ENCODE measurements around the gene ADAMTSL1.

The ADAMTSL1 gene

DNA sequence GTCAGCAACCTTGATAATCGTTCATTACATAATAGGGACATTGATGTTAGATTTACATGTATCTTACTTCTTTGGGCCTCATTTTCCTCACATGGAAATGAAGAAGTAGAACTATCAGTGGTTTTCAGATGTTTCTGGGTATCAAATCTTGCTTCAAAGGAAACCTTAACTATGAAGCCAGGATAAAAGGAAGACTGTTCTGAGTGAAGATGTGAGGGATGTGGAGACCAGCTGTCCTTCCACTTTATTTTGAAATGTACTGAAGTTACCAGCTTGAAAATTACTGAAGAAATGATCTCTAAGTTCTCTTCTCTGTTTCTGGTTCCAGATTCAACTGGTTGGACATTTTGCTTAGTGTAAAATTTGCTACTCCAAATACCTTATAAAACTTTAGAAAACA is 186.0 kb downstream of the ADAMTSL1 start:
- no peak for DNase-seq

DNA sequence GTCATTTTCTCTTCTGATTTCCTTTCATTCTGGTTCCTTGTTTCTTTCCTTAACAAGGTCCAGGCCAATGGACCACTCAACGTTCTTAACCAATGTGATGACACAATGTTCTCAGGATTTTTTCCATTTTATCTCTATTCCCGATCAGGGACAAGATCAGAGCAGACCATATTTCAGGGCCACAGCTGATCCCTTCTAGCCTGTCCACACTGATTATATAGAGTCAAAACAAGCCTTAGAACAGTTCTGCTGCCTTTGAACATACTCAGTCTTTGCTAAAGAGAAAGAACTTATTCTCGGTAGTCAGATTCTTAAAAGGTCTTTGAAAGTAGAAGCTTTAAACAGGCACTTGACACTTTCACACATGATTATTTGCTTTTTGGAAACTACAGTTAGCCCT is 188.4 kb downstream of the ADAMTSL1 start:
- no peak for DNase-seq

DNA sequence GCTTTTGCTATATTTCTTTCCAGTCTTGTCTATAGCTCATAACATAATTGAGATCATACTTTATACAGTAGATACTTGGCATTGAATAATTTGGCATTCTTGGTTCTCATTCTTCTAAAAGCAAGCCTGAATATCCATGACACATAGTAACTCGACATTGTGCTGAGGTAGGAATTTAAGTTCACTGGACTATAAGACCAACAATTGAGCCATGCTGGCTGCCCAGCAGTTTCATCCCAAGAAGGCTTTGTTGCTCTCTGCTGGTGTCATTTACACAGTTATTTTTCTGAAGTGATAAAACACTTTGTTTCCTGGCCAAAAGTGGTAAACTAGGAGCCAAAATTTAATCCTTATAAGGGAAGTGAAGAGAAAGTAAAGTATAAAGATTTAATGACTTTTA is 192.0 kb downstream of the ADAMTSL1 start:
- no peak for DNase-seq

DNA sequence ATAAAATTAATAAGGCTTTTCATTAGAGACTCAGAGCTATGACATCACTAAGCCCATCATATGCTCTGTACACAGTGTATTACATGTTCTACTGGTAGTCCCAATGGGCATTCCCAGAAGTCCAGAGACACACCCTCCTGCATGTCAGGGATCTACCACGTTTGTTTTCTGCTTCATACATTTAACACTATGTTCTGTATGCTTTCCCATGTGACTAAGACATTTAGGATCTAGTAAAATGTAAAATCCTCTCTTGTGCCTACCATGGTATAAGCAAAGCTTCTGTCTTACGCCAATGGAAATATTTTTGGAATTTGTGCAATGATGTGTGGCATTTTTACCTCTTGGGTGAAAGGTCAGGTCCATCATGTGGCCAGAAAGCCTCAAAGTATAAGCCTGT is 192.4 kb downstream of the ADAMTSL1 start:
- no peak for DNase-seq

DNA sequence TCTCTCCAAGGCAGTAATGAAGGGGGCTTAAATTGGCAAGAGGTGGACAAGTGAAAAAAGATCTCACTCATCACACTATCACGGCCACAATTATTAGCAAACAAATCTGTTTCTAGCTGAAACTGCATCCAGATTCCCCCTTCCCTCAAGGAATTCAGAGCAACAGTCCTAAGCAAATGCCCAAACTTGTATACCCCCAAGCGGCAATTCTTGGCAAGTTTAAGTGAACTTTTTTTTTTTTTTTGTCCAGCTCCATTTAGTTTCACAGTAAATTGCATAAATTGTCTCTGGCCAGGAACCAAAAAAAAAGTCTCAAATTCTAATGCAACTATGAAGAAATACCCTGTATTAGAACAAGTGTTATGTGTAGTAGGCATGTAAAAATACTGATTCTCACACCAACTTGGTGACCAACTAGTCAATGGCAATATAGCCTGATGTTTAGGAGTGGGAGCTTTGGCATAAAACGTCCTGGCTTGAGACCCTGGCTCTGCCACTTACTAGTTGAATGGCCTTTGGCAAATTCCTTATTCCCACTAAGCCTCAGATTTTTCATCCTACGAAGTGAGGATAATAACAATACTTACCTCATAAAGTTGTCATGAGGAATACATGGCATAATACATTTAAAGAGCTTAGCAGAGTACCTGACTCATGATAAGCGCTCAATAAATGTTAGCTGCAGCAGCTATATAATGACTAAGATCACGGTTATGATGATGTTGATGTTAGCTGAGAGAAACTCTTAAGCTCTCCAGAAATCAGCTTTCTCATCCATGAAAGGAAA is 193.2 kb downstream of the ADAMTSL1 start:
- DNase-seq, result no peak

DNA sequence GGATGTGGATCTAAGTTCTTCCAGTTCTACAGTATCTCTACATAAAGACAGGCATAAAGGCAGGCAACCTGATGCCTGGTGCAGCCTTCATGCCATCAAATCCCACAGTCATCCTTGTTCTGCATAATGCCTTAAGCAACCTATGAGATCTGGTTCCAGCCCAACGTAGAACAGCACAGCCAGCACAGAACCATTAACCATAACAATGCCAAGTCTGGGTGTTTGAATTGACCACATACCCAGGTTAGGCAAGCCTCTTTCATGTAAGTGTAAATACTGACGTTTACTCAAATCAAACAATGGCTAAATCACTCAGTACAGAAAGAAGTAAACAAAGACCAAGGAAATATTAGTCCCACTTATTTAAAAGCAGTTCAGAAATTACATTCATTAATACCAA is 195.0 kb downstream of the ADAMTSL1 start:
- DNase-seq, result no peak

DNA sequence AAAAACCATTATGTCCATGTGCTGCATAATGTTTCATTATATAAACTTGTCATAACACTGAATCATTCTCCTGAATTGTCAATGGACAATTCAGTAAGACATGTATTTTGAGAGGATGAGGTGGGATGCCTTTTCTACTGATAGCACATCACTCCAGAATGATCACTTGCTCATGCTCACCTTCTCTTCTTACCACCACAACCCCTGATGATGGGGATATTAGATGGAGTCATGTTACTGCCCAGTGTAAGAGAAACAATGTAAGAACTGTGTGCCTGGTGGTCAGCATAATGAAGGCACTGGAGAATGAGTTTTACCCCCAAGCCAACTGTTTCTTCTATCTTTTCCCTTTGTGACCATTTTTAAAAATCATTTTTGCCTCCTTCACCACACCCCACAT is 198.8 kb downstream of the ADAMTSL1 start:
- no peak for DNase-seq

DNA sequence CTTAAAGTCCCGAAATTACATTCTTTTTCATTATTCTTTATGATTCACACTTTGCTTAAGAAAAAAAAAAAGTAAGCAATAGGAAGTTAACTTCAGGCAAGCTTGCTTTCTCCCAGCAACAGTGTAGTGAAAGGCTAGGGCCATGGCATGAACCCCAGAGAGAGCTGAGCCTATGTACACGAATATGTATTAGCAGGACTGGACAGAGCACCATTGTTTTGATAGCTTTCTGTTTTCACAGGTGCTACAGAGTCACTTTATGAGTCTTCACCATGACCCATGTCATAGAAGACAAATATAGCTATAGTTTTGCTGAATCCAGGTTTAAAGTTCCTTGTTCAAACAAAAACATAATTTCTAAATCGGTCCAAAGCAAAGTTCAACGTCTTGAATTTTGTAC is 199.2 kb downstream of the ADAMTSL1 start:
- no peak for DNase-seq

DNA sequence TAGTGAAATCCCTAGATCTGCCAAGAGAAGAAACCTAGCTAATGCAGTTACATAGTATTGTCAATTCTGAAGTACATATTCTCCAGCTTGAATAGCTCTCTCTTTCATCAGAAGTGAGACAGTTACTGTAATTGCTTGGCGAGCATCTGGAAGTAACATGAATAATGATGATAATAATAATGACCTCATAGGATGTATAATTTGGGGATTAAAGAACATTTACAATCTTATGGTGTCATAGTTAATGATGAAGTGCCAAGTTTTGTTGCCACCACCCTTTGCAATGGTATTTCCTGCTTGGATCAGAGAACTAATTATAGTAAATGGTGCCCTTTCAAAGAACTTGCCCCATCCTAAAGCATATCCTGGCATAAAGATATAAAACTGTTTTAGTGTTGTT is 201.4 kb downstream of the ADAMTSL1 start:
- no peak for DNase-seq

DNA sequence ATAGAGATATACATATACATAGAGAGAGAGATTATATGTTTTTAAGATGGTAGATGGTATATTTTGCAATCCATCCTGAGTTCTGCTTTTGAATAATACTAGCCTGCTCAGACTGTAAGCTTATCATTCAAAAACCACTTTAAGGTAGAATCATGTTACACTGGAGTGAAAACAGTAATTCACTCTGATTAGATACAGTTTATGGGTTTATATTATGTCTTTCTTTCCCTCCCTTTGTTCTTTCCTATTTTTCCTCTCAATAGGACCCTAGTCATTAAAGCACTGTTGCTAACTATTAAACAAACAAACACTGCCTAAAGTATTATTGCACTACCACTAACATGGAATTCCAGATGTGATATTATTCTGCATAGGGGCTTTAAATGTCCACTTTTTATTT is 202.0 kb downstream of the ADAMTSL1 start:
- no peak for DNase-seq

DNA sequence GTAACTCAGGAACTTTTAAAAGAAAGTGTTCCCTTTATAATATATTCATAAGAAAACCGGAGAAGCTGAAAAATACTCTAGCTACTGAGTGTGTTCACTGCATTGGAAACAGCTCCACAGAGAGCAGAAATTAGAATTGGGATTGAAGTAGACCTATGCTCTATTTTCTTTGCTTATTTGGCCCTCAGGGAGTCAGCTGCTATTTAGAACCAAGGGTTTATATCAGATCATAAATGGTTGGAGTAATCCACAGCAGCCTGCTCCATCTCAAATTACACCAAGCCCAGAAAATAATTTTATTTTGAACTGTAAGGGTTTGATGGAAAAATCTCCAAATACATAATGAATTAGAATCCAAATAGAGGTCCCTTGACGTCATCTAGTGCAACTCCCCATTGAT is 202.6 kb downstream of the ADAMTSL1 start:
- DNase-seq, result no peak

DNA sequence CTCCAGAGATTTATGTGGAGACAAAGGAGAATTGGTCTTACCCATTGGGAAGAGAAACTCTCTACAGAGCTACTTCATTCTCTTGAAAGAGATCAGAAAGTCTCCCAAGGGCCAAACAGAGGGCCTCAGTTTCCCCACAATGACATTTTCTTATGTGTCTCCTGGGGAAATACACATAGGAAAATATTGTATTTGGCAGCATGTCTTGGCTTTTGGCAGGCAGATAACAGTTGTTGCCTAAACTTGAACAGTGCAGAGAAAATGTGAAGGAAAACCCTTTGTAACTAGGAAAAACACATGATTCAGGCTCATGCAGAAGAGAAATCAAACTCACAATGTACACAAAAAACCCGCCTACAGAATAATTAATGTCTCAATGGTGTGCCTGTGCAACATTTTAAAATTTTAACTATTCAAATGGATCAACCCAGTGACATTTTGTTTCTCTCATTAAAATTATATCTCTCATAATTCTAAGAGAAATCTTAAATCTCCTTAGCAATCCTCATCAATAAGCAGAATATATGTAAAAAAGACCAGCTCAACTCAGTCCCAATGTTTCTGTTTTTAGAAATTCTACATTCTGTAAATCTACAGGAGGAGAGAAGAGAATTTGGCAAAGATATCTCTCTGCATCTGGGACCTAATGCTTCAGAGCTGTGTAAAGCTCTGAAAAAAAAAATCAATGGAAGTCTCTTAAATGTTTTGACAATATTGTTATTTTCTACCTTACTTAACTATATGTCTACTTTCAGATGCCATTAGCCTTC is 205.1 kb downstream of the ADAMTSL1 start:
- no peak for DNase-seq

DNA sequence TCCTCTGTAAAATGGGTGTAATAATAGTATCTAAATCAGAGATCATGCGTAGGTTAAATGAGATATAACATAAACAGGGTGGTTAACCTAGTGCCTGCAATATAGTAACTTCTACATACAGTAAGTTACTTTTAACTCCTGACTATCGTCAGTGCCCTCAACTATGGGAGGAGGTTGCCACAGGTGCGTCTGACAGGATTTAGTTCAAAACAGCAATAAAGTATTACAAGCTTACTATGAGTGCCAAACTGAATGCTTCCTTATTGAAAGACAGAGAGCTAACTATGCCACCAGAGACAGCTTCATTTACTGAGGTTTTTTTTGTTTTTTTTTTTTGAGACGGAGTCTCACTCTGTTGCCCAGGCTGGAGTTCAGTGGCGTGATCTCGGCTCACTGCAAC is 209.0 kb downstream of the ADAMTSL1 start:
- DNase-seq, result no peak

DNA sequence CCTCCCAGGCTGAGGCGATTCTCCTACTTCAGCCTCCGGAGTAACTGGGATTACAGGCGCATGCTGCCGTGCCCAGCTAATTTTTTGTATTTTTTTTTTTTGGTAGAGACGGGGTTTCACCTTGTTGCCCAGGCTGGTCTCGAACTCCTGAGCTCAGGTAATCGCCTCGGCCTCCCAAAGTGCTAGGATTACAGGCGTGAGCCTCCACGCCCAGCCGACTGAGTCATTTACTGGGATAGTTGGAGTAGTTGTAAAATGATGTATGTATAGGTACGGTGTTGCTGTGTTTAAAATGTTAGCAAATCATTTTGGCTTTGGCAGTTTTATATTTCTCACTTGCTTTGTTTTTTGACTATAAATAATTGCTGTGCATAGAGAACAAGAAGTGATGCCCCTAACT is 209.4 kb downstream of the ADAMTSL1 start:
- DNase-seq, result no peak

DNA sequence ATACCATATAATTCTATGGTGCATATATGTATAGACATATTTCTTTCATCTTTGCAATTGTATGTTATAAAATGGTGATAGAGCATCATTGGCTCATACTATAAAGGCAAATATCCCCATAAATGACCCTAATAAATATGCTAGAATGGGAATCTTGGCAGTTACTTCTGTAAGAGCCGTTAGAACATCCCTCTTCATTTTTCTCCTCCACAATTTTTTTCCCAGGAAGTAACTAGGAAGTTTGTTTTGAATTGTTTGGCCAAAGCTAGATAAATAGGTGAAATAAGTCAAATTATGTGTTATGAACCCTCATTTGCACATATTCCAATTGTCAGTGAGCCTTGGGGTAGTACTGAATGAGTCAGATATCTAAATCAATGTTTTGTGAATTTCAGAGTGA is 209.9 kb downstream of the ADAMTSL1 start:
- DNase-seq, result no peak

DNA sequence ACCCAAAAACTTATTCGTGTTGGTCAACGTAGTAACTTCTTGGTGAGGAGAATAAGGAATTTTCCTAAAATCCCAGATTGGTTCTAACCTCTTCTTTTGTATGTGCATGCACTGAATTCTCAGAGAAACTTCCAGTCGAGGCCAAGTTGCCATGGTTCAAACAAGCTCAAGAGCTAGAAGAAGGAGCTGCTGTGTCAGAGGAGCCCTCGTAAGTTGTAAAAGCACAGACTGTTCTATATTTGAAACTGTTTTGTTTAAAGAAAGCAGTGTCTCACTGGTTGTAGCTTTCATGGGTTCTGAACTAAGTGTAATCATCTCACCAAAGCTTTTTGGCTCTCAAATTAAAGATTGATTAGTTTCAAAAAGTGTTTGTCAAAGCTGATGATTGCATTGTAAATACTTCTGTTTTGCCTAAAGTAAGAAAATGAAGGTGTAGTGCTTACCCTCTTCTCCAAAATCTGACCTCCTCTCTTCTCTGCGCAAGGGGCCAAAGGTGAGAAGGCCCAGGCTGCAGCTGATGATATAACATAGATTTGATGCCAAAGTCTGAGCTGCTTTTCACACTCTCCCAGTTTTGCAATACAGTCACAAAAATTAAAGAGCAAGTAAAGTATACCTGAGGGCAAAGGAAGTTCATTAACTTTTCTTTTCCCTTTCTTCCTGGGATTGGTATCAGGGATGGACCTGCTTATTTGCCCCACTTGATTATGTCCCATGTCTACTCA is 210.8 kb downstream of the ADAMTSL1 start:
- no peak for DNase-seq

DNA sequence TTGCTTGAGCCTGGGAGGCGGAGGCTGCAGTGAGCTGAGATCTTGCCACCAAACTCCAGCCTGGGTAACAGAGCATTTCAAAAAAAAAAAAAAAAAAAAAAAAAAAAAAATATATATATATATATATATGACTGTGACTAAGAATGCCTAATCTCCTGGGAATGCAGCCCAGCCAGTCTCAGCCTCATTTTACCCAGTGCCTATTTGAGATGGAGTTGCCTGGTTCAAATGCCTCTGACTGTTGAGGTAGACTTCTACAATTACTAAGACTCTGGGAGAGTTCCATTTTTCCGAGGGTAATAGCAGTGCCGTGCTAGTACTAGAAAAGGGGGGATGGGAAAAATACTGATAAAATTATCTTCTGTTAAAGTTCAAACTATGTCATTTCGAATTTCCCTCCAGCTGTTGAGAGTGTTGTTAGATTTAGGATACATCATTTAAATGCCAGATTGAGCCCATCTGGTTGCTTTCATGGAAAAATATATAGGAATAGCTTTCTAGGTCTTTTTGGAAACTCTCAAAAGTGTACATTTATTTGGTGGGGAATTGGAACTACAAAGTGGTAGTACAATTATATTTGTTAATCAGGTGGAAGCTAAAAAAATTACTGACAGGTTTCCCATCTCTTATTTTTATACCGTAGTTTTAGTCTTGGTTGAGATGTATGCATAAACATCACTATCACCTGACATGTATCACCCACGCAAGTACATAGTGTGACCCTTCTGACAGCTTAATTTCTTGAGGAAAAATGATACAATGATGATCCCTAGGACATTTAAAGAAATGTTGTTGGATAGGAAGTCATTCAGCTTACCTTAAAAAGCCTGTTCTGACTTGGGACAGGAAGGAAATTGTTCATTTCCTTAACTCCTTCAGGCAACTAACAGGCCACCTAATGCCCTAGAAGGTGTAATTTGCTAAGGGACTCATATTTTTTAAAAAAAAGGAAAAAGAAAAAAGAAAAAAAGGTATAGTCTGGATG is 214.9 kb downstream of the ADAMTSL1 start:
- DNase-seq, result no peak

DNA sequence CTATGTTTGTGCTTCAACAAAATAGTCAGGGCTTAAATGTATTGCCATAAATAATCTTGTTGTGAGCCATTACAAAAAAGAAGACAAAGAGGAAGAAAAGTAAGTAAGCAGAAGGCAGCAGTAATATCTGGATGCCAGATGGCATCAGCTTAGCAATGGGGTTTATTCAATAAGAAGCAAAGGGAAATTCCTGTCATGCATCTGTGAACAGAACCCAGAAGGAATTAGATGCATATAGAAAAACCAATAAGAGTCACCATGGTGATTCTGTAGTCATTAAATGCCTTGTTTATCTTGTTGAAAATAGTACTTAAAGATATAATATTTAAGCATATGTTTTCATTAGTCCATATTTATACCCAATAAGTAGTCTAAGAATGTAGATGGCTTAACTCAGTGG is 216.0 kb downstream of the ADAMTSL1 start:
- DNase-seq, result no peak

DNA sequence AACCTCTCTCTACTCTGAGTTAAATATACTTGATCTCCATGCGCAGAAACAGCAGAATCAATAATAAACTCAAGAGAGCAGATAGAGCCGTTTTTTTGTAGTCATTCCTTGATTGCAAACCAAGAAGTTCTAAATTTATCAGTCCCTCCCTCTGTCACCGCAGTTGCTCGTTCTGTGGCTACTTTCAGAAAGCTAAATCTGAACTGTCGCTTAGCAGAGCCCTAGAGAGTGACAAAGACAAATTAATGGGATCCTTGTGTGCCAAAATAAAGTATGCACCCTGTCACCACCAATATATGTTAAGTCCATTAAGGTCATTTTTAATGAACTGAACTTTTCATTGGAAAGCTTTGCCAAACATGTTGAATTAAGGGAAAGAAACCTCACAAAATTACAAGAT is 218.3 kb downstream of the ADAMTSL1 start:
- no peak for DNase-seq

DNA sequence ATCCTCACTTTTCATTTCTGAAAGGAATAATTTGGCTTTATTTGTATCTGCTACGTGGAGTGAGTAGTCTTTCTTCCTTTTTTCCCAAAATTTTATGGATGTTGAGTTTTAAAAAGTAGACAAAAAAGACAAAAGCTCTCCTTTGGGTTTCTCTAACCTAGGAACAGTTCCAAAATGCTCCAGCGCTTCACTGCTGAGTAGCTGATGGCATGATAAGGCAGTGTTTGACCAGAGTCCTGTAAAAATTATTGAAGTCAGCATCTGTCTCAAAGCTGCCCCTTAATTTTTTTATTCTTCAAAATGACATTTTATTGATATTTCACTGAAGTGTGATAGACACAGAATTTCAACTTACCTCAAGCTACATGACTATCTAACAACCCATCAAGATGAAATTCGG is 219.0 kb downstream of the ADAMTSL1 start:
- no peak for DNase-seq

DNA sequence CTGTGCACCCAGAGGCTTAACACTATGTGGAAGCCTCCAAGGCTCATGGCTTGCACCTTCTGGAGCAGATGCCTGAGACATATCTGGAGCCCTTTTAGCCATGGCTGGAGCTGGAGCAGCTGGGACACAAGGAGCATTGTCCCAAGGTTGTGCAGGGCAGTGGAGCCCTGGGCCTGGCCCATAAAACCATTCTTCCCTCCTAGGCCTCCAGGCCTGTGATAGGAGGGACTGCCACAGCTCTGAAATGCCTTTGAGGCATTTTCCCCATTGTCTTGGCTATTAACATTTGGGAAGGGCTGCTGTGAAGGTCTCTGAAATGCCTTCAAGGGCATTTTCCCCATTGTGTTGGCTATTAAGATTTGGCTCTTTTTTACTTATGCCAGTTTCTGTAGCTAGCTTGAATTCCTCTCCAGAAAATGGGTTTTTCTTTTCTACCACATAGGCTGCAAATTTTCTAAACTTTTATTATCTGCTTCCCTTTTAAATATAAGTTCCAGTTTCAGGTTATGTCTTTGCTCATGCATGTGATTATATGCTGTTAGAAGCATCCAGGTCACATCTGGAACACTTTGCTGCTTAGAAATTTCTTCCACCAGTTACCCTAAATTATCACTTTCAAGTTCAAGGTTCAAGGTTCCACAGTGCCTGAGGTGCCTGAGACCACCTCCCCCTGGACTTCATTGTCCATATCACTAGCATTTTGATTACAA is 221.2 kb downstream of the ADAMTSL1 start:
- DNase-seq, result no peak
